Measurements from ENCODE around the gene NR5A2. TPM values are rescaled to one million over a fixed set of nuclear protein-coding genes. Genes with fewer than 3 reads are reported as not detected.

Gene NR5A2
- total and polyA plus RNA-seq, 2 donors from 2014 or later = 0.13 to 6.3 TPM

GRCh38 chr1:200139661-200140250 is 112.2 kb downstream of the NR5A2 start:
- Histone ChIP-seq H3K27ac (ENCODE audit: low read depth in 2 of 2, low read length in 2 of 2) (no peak overlapping the region), H3K9me3 (ENCODE audit: control insufficient read depth in 2 of 3, insufficient read depth in 1 of 3, low read length in 3 of 3) (no peaks in the 10 kb centered on the region), H3K4me1 (ENCODE audit: control insufficient read depth in 2 of 3, insufficient read depth in 2 of 3, low read depth in 1 of 3, low read length in 3 of 3) (no peaks in the 10 kb centered on the region), H3K27me3 (ENCODE audit: control insufficient read depth, insufficient read depth, low read length) (no peaks in the 10 kb centered on the region), H3K36me3 (ENCODE audit: control insufficient read depth in 2 of 3, insufficient read depth in 3 of 3, low read length in 3 of 3) (no peaks in the 10 kb centered on the region), H3K4me3 (ENCODE audit: low read length in 3 of 3) (no peak overlapping the region), H3K9ac (ENCODE audit: low read length in 3 of 3) (no peak overlapping the region)
- FAIRE-seq (no peak), DNase-seq (peak in 2 of 5 donors; percentile 29 to 50)
- TF ChIP-seq CTCF (IDR thresholded peaks at IDR 0.05; ENCODE audit: borderline replicate concordance, extremely low read depth, insufficient read depth) = peak; percentile 41
- intact Hi-C loops (cut with DNase I) = no loop called here

GRCh38 chr1:200143347-200143746 is 115.8 kb downstream of the NR5A2 start:
- Histone ChIP-seq H3K27ac (ENCODE audit: low read depth in 2 of 2, low read length in 2 of 2) (no peak overlapping the region), H3K27me3 (ENCODE audit: control insufficient read depth, insufficient read depth, low read length) (no peaks in the 10 kb centered on the region), H3K4me1 (ENCODE audit: control insufficient read depth in 2 of 3, insufficient read depth in 2 of 3, low read depth in 1 of 3, low read length in 3 of 3) (no peaks in the 10 kb centered on the region), H3K36me3 (ENCODE audit: control insufficient read depth in 2 of 3, insufficient read depth in 3 of 3, low read length in 3 of 3) (no peaks in the 10 kb centered on the region), H3K4me3 (ENCODE audit: low read length in 3 of 3) (no peak overlapping the region), H3K9me3 (ENCODE audit: control insufficient read depth in 2 of 3, insufficient read depth in 1 of 3, low read length in 3 of 3) (no peaks in the 10 kb centered on the region), H3K9ac (ENCODE audit: low read length in 3 of 3) (no peak overlapping the region)
- DNase-seq (no peak), FAIRE-seq (no peak)
- TF ChIP-seq CTCF (IDR thresholded peaks at IDR 0.05; ENCODE audit: borderline replicate concordance, extremely low read depth, insufficient read depth) = no peak
- intact Hi-C loops (cut with DNase I) = no loop called here

- intact Hi-C loops (cut with DNase I) = no loop called here
- FAIRE-seq = no peak
Observed at GRCh38 chr1:200146100-200146499, 118.6 kb downstream of the NR5A2 start.

More at GRCh38 chr1:200146100-200146499, 118.6 kb downstream of the NR5A2 start:
- Histone ChIP-seq H3K9ac (ENCODE audit: low read length in 3 of 3) (no peak overlapping the region), H3K4me3 (ENCODE audit: low read length in 3 of 3) (no peak overlapping the region), H3K27ac (ENCODE audit: low read depth in 2 of 2, low read length in 2 of 2) (no peak overlapping the region), H3K9me3 (ENCODE audit: control insufficient read depth in 2 of 3, insufficient read depth in 1 of 3, low read length in 3 of 3) (no peaks in the 10 kb centered on the region), H3K36me3 (ENCODE audit: control insufficient read depth in 2 of 3, insufficient read depth in 3 of 3, low read length in 3 of 3) (no peaks in the 10 kb centered on the region), H3K4me1 (ENCODE audit: control insufficient read depth in 2 of 3, insufficient read depth in 2 of 3, low read depth in 1 of 3, low read length in 3 of 3) (no peaks in the 10 kb centered on the region), H3K27me3 (ENCODE audit: control insufficient read depth, insufficient read depth, low read length) (no peaks in the 10 kb centered on the region)
- no peak for DNase-seq
- no peak for TF ChIP-seq CTCF (IDR thresholded peaks at IDR 0.05; ENCODE audit: borderline replicate concordance, extremely low read depth, insufficient read depth)
